ENCODE results near the gene GPR31.

DNA sequence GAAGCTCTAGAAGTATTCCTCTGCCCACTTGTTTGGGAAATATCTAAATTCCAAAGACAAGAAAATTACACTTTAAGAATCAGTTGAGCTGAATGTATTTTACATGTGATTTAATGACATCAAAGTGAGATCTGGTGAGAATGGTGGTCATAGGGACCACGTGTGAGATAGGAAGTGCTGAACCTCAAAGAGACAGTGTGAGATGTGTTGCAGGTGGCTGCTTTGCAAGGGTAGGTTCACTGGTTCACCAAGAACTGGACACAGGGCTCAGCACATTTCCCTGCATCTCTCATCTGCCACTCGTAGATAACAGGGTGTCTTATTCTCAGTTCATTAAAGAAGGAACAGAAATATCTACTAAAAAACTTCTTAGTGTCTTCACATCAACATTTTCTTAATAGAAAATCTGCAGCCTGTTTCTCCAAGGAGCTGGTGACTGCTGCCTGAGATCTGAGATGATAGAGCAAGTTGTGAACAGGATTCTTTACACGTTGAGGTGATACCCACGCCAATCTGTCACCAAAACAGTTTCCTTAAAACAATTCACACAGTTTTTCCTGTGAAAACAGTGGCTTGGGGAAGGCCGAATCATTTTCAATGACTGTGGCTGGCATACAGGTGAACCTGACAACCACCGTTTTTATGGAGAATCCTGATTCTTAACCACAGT, 27.6 kb downstream of the GPR31 start:
- TF ChIP-seq, protein P1, sequence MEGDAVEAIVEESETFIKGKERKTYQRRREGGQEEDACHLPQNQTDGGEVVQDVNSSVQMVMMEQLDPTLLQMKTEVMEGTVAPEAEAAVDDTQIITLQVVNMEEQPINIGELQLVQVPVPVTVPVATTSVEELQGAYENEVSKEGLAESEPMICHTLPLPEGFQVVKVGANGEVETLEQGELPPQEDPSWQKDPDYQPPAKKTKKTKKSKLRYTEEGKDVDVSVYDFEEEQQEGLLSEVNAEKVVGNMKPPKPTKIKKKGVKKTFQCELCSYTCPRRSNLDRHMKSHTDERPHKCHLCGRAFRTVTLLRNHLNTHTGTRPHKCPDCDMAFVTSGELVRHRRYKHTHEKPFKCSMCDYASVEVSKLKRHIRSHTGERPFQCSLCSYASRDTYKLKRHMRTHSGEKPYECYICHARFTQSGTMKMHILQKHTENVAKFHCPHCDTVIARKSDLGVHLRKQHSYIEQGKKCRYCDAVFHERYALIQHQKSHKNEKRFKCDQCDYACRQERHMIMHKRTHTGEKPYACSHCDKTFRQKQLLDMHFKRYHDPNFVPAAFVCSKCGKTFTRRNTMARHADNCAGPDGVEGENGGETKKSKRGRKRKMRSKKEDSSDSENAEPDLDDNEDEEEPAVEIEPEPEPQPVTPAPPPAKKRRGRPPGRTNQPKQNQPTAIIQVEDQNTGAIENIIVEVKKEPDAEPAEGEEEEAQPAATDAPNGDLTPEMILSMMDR (conservative IDR thresholded peaks at IDR 0.05; ENCODE audit: low read depth, low read length) = no peak
- no peak for TF ChIP-seq EZH2phosphoT487 (IDR thresholded peaks at IDR 0.05; ENCODE audit: borderline replicate concordance, low read length)
- TF ChIP-seq EZH2 (IDR thresholded peaks at IDR 0.05; ENCODE audit: low read length, unreplicated experiment) = no peak
